Stimulated activated CD8-positive, alpha-beta memory T cell treated with anti-CD3 and anti-CD28 coated beads, Interleukin-15, amount 100 ng/mL, for 1 hour (primary cell): ENCODE results near the gene JARID2.
A peak's percentile ranks its signal among the peaks of the same experiment; 100 is the strongest.

ENCODE experiments used
- DNase-seq: peaks from one replicate; pipeline ENCODE4 v3.0.0-alpha.2; 2020; ENCODE audit warnings: low read depth

JARID2 gene

GRCh38 chr6:15245361-15246216 is at the start of gene JARID2:
Gene JARID2 (plus strand): TSS chr6:15246069. CDS start chr6:15246540, 471 bp downstream.
- peak; percentile 89 for DNase-seq

DNA sequence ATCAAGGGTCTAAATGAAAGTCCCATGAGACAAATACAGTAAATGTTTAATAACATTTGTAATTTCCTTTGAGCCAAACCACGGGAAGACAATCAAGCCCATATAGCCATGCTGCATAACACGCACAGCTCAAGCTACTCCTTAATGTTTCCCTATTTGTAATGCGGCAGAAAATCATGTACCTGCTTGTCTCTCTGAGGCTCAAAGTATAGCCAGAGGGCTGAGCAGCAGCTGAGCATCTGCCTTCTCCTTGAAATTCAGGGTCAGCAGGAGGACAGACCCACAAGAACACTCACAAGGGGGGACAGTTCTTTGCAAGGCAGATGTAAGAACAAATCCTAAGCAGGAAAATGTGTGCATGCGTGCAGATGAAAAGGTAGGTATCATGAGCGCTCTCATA is 45.8 kb upstream of the JARID2 start:
- no peak for DNase-seq

DNA sequence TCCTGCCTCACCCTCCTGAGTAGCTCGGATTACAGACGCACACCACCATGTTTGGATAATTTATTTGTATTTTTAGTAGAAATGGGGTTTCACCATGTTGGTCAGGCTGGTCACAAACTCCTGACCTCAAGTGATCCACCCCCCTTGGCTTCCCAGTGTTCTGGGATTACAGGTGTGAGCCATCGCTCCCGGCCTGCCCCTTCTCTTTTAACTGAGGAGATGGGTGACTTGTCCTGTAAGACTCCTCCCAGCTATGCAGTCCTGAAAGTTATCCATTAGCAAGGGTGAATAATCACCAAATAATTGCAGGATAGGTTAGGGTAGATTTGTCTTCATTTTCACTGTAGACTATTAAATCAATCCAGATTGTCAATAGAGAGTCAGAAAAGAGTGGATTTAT is 40.5 kb upstream of the JARID2 start:
- DNase-seq, result no peak

DNA sequence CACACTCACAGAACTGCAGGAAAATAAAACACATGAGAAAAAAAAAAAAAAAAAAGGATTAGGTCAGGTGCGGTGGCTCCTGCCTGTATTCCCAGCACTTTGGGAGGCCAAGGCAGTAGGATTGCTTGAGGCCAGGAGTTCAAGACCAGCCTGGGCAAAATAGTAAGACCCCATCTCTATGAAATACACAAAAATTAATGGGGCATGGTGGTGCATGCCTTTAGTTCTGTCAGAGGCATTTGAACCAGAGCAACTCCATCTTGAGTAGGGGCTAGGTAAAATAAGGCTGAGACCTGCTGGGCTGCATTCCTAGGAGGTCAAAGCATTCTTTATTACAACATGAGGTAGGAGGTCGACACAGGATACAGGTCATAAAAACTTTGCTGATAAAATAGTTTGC is 39.0 kb upstream of the JARID2 start:
- DNase-seq, result no peak

- no peak for DNase-seq
Observed at GRCh38 chr6:15207923-15208322, 37.9 kb upstream of the JARID2 start.

- no peak for DNase-seq
Observed at GRCh38 chr6:15213838-15214400, 31.9 kb upstream of the JARID2 start.

- DNase-seq, result no peak
Observed at GRCh38 chr6:15218401-15218800, 27.5 kb upstream of the JARID2 start.

GRCh38 chr6:15220062-15220461 is 25.8 kb upstream of the JARID2 start:
- no peak for DNase-seq

DNA sequence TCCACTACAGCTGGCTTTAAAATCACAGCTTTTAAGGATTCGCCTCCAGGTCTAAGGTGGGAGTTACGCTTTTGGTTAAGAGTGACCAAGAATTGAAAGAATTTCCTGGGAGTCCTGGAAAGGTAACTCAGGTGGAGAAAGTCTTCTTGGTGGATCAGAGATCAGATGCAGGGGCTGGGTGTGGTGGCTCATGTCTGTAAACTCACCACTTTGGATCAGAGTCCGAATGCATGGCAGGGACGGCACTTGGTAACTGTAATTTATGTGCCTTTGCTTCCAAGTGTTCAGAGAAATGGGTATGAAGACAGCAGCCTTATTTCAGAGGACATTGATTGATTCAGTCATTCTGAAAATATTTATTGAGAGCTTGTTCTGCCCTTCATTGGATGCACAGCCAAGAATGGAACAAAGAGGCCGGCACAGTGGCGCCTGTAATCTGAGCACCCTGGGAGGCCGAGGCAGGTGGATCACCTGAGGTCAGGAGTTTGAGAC is 18.0 kb upstream of the JARID2 start:
- no peak for DNase-seq

- DNase-seq, result no peak
Observed at GRCh38 chr6:15230827-15231226, 15.0 kb upstream of the JARID2 start.

GRCh38 chr6:15232836-15233510 is 12.9 kb upstream of the JARID2 start:
- no peak for DNase-seq

GRCh38 chr6:15234068-15234758 is 11.7 kb upstream of the JARID2 start:
- no peak for DNase-seq

- no peak for DNase-seq
Observed at GRCh38 chr6:15239616-15240364, 6.1 kb upstream of the JARID2 start.

GRCh38 chr6:15242503-15242902 is 3.4 kb upstream of the JARID2 start:
- no peak for DNase-seq

GRCh38 chr6:15242937-15243614 is 2.8 kb upstream of the JARID2 start:
- DNase-seq, result no peak

DNA sequence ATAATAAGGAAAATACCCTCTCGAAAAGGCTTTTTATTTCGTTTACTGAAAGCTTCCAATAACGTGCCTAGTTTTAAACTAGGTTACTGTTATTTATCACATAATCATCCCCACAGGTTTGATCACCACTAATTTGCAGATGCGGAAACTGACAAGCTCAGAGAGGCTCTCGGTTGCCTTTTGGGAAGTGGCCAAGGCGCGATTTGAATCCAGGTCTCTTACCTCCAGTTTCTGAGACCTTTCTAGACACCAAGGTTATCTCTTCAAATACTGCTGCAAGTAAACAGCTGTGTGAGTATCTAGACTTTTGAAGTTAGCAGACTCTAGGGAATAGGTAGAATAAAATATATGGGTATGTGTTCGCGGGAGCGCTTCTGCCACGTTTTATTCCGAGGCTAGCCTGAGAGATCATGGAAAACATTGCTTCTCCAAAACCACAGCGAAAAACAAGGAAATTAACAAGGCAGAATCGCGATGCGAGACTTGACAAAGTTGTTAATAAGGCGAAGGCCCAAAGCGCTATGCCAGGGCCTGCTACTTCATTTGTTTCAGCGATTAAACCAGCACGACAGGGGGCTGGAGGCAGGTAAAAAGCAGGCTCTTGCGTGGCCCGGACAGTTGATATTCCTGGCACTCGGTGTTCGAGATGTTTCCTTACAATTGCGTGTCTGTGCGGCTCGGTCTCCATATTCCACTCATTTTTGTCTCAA is 1.8 kb upstream of the JARID2 start:
- no peak for DNase-seq

GRCh38 chr6:15244620-15245360 is 1.1 kb upstream of the JARID2 start:
- DNase-seq, result peak; percentile 24

DNA sequence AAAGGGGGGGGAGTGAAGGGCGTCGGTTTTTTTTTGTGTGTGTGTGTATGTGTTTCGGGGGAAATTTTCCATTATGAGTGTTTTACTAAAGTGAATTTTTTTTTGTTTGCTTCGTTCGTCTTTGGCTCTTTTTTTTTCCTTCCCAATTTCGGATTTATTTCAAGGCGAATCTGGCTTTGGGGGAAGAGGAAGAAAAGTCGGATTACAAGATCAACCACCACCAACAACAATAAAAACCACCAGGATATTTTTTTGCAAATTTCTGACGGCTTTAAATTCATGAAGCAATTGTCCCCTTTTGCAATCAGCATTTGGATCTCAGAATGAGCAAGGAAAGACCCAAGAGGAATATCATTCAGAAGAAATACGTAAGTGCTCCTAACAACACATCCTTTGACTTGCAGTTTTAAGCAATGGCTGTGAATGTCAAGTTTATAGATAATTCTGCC is 372 bp downstream of the JARID2 start:
- DNase-seq, result no peak

- no peak for DNase-seq
Observed at GRCh38 chr6:15246666-15247499, 1.0 kb downstream of the JARID2 start.
